ENCODE results near the gene GALNT17. TPM values are rescaled to one million over a fixed set of nuclear protein-coding genes. Genes with fewer than 3 reads are reported as not detected.

The GALNT17 gene
- total RNA-seq, 1 experiment from 2014 or later: 0.03 TPM

- no peak for DNase-seq (ENCODE audit: low read depth, low spot score)
- in situ Hi-C loops (cut with HindIII; ENCODE audit: low pct_unique_long_range_greater_than_20kb, low sequenced_read_pairs): no loop called here
Measured at GRCh38 chr7:71386152-71386785, 254.3 kb downstream of the GALNT17 start.

GRCh38 chr7:71388181-71388580, 256.2 kb downstream of the GALNT17 start:
- in situ Hi-C loops (cut with HindIII; ENCODE audit: low pct_unique_long_range_greater_than_20kb, low sequenced_read_pairs): no loop called here
- no peak for DNase-seq (ENCODE audit: low read depth, low spot score)

GRCh38 chr7:71389976-71390375, 258.0 kb downstream of the GALNT17 start:
- in situ Hi-C loops (cut with HindIII; ENCODE audit: low pct_unique_long_range_greater_than_20kb, low sequenced_read_pairs): no loop called here
- no peak for DNase-seq (ENCODE audit: low read depth, low spot score)

GRCh38 chr7:71393661-71394060, 261.7 kb downstream of the GALNT17 start:
- in situ Hi-C loops (cut with HindIII; ENCODE audit: low pct_unique_long_range_greater_than_20kb, low sequenced_read_pairs): no loop called here
- DNase-seq (ENCODE audit: low read depth, low spot score): no peak

- in situ Hi-C loops (cut with HindIII; ENCODE audit: low pct_unique_long_range_greater_than_20kb, low sequenced_read_pairs): no loop called here
- no peak for DNase-seq (ENCODE audit: low read depth, low spot score)
Measured at GRCh38 chr7:71402684-71403083, 270.7 kb downstream of the GALNT17 start.

GRCh38 chr7:71403202-71403946, 271.4 kb downstream of the GALNT17 start:
- DNase-seq (ENCODE audit: low read depth, low spot score): no peak

GRCh38 chr7:71404726-71405345, 272.9 kb downstream of the GALNT17 start:
- no peak for DNase-seq (ENCODE audit: low read depth, low spot score)
- in situ Hi-C loops (cut with HindIII; ENCODE audit: low pct_unique_long_range_greater_than_20kb, low sequenced_read_pairs): no loop called here

More at GRCh38 chr7:71403202-71403946, 271.4 kb downstream of the GALNT17 start:
- in situ Hi-C loops (cut with HindIII; ENCODE audit: low pct_unique_long_range_greater_than_20kb, low sequenced_read_pairs): no loop called here

- no peak for DNase-seq (ENCODE audit: low read depth, low spot score)
- in situ Hi-C loops (cut with HindIII; ENCODE audit: low pct_unique_long_range_greater_than_20kb, low sequenced_read_pairs): no loop called here
Measured at GRCh38 chr7:71408271-71408670, 276.3 kb downstream of the GALNT17 start.

- DNase-seq (ENCODE audit: low read depth, low spot score): no peak
- in situ Hi-C loops (cut with HindIII; ENCODE audit: low pct_unique_long_range_greater_than_20kb, low sequenced_read_pairs): no loop called here
Measured at GRCh38 chr7:71409550-71410157, 277.7 kb downstream of the GALNT17 start.

GRCh38 chr7:71411475-71411874, 279.5 kb downstream of the GALNT17 start:
- DNase-seq (ENCODE audit: low read depth, low spot score): no peak
- in situ Hi-C loops (cut with HindIII; ENCODE audit: low pct_unique_long_range_greater_than_20kb, low sequenced_read_pairs): no loop called here

- in situ Hi-C loops (cut with HindIII; ENCODE audit: low pct_unique_long_range_greater_than_20kb, low sequenced_read_pairs): no loop called here
- peak; percentile 34 for DNase-seq (ENCODE audit: low read depth, low spot score)
Measured at GRCh38 chr7:71414490-71414889, 282.5 kb downstream of the GALNT17 start.

GRCh38 chr7:71419546-71420337, 287.8 kb downstream of the GALNT17 start:
- DNase-seq (ENCODE audit: low read depth, low spot score): no peak
- in situ Hi-C loops (cut with HindIII; ENCODE audit: low pct_unique_long_range_greater_than_20kb, low sequenced_read_pairs): no loop called here

GRCh38 chr7:71422104-71422503, 290.2 kb downstream of the GALNT17 start:
- in situ Hi-C loops (cut with HindIII; ENCODE audit: low pct_unique_long_range_greater_than_20kb, low sequenced_read_pairs): no loop called here

GRCh38 chr7:71424166-71425035, 292.5 kb downstream of the GALNT17 start:
- in situ Hi-C loops (cut with HindIII; ENCODE audit: low pct_unique_long_range_greater_than_20kb, low sequenced_read_pairs): no loop called here
- no peak for DNase-seq (ENCODE audit: low read depth, low spot score)

More at GRCh38 chr7:71422104-71422503, 290.2 kb downstream of the GALNT17 start:
- DNase-seq (ENCODE audit: low read depth, low spot score): no peak

- in situ Hi-C loops (cut with HindIII; ENCODE audit: low pct_unique_long_range_greater_than_20kb, low sequenced_read_pairs): no loop called here
- peak; percentile 30 for DNase-seq (ENCODE audit: low read depth, low spot score)
Measured at GRCh38 chr7:71429083-71429482, 297.1 kb downstream of the GALNT17 start.

- in situ Hi-C loops (cut with HindIII; ENCODE audit: low pct_unique_long_range_greater_than_20kb, low sequenced_read_pairs): no loop called here
- no peak for DNase-seq (ENCODE audit: low read depth, low spot score)
Measured at GRCh38 chr7:71430246-71430645, 298.3 kb downstream of the GALNT17 start.

GRCh38 chr7:71439321-71439720, 307.4 kb downstream of the GALNT17 start:
- no peak for DNase-seq (ENCODE audit: low read depth, low spot score)
- in situ Hi-C loops (cut with HindIII; ENCODE audit: low pct_unique_long_range_greater_than_20kb, low sequenced_read_pairs): no loop called here

Data from SK-MEL-5 (cell line).